Naive B cell (primary cell): Measurements from ENCODE around the gene MN1. TPM values are rescaled to one million over a fixed set of nuclear protein-coding genes. Genes with fewer than 3 reads are reported as not detected.

Experiments used
- ATAC-seq, 2 donors: fragments of 150-1000 bp; cut with Tn5 transposase; 2 replicates each; pipeline ENCODE4 v1.10.0; 2021; ENCODE audit warnings: low read depth in 2 of 2, mild to moderate bottlenecking in 2 of 2, moderate library complexity in 2 of 2
- DNase-seq: peaks from one replicate; pipeline ENCODE4 v3.0.0; 2022
- H3K27ac Mint-ChIP-seq, 6 donors: one replicate each; pipeline ENCODE4 v1.8.0; 2020 to 2022; ENCODE audit warnings: mild to moderate bottlenecking in 6 of 6, mixed read lengths in 6 of 6, moderate library complexity in 5 of 6, inconsistent platforms in 2 of 6
- H3K27me3 Mint-ChIP-seq, 3 donors: one replicate each; pipeline ENCODE4 v1.8.0; 2021 to 2022; ENCODE audit warnings: mixed read lengths in 3 of 3, mild to moderate bottlenecking in 1 of 3
- H3K36me3 Mint-ChIP-seq, 2 donors: one replicate each; pipeline ENCODE4 v1.8.0; 2020 to 2022; ENCODE audit warnings: mixed read lengths in 2 of 2, inconsistent platforms in 1 of 2, mild to moderate bottlenecking in 1 of 2
- H3K4me1 Mint-ChIP-seq, 3 donors: one replicate each; pipeline ENCODE4 v1.8.0; 2020 to 2022; ENCODE audit warnings: mixed read lengths in 3 of 3, inconsistent platforms in 1 of 3, mild to moderate bottlenecking in 1 of 3, moderate library complexity in 1 of 3
- H3K4me3 Mint-ChIP-seq, 8 donors: one replicate each; pipeline ENCODE4 v1.8.0; 2020 to 2022; ENCODE audit warnings: mild to moderate bottlenecking in 8 of 8, mixed read lengths in 8 of 8, moderate library complexity in 8 of 8, inconsistent platforms in 2 of 8
- H3K9me3 Mint-ChIP-seq, 7 donors: one replicate each; pipeline ENCODE4 v1.8.0; 2020 to 2022; ENCODE audit warnings: mixed read lengths in 7 of 7, mild to moderate bottlenecking in 5 of 7, inconsistent platforms in 2 of 7, moderate library complexity in 1 of 7
- polyA plus RNA-seq, 6 donors: library from polyadenylated mRNA; unstranded; fragments of 300-500 nt; fragmentation: Illumina TruSeq; gene quantifications; one replicate each; pipeline ENCODE4 v1.2.3, GENCODE V29; 2021; ENCODE audit warnings: low read depth in 6 of 6

Gene MN1
- not detected for polyA plus RNA-seq

- DNase-seq (peak; percentile 29), ATAC-seq (peak; percentile 56 to 58)
- Mint-ChIP-seq H3K4me3 (peak within 1 kb of the TSS; percentile 83 to 93 (median 90)), H3K9me3 (no peaks in the 10 kb centered on the region), H3K27me3 (peaks cover 27 to 44% (median 43%) of the 10 kb centered on the region in 3 donors), H3K4me1 (peaks cover 13 to 19% (median 16%) of the 10 kb centered on the region in 3 donors), H3K36me3 (no peaks in the 10 kb centered on the region), H3K27ac (no peak within 1 kb of the TSS)
Observed at GRCh38 chr22:27801616-27802345, at the start of gene MN1. TSS of gene MN1 (minus strand) at chr22:27801756. CDS start at chr22:27800543, 1,213 bp downstream.

- H3K4me3 Mint-ChIP-seq = no peak overlapping the region
- H3K4me1 Mint-ChIP-seq = peaks cover 0 to 3% (median 0%) of the 10 kb centered on the region in 3 donors
- peak overlapping the region in 2 of 6 donors; percentile 34 to 47 for H3K27ac Mint-ChIP-seq
- peaks cover 32 to 45% of the 10 kb centered on the region in 2 donors for H3K36me3 Mint-ChIP-seq
- H3K9me3 Mint-ChIP-seq = no peaks in the 10 kb centered on the region
- H3K27me3 Mint-ChIP-seq = no peaks in the 10 kb centered on the region
- ATAC-seq (no peak), DNase-seq (no peak)
Observed at GRCh38 chr22:27850000-27850521, 48.5 kb upstream of the MN1 start.

- no peak overlapping the region for H3K27ac Mint-ChIP-seq
- ATAC-seq (no peak), DNase-seq (no peak)
- no peaks in the 10 kb centered on the region for H3K27me3 Mint-ChIP-seq
- no peak overlapping the region for H3K4me3 Mint-ChIP-seq
- no peaks in the 10 kb centered on the region for H3K9me3 Mint-ChIP-seq
- peaks cover 22 to 35% of the 10 kb centered on the region in 2 donors for H3K36me3 Mint-ChIP-seq
- H3K4me1 Mint-ChIP-seq = peaks cover 0 to 3% (median 0%) of the 10 kb centered on the region in 3 donors
Observed at GRCh38 chr22:27848005-27848404, 46.4 kb upstream of the MN1 start.

- Mint-ChIP-seq H3K27me3 (no peaks in the 10 kb centered on the region), H3K4me1 (peaks cover 0 to 3% (median 0%) of the 10 kb centered on the region in 3 donors), H3K9me3 (no peaks in the 10 kb centered on the region), H3K36me3 (peaks cover 19 to 28% of the 10 kb centered on the region in 2 donors), H3K27ac (no peak overlapping the region), H3K4me3 (no peak overlapping the region)
- ATAC-seq (no peak), DNase-seq (no peak)
Observed at GRCh38 chr22:27846910-27847309, 45.4 kb upstream of the MN1 start.

GRCh38 chr22:27846248-27846757 is 44.7 kb upstream of the MN1 start:
- H3K27ac Mint-ChIP-seq = no peak overlapping the region
- H3K36me3 Mint-ChIP-seq = peaks cover 20 to 29% of the 10 kb centered on the region in 2 donors
- DNase-seq (no peak), ATAC-seq (no peak)
- no peak overlapping the region for H3K4me3 Mint-ChIP-seq
- peaks cover 0 to 3% (median 0%) of the 10 kb centered on the region in 3 donors for H3K4me1 Mint-ChIP-seq
- no peaks in the 10 kb centered on the region for H3K27me3 Mint-ChIP-seq
- no peaks in the 10 kb centered on the region for H3K9me3 Mint-ChIP-seq

GRCh38 chr22:27845644-27846043 is 44.1 kb upstream of the MN1 start:
- H3K27me3 Mint-ChIP-seq = no peaks in the 10 kb centered on the region

GRCh38 chr22:27844656-27845591 is 43.4 kb upstream of the MN1 start:
- DNase-seq (no peak), ATAC-seq (no peak)
- Mint-ChIP-seq H3K4me3 (no peak overlapping the region), H3K36me3 (peaks cover 10 to 27% of the 10 kb centered on the region in 2 donors), H3K4me1 (peaks cover 0 to 3% (median 0%) of the 10 kb centered on the region in 3 donors), H3K9me3 (no peaks in the 10 kb centered on the region), H3K27me3 (no peaks in the 10 kb centered on the region), H3K27ac (peak overlapping the region in 1 of 6 donors; percentile 79)

More at GRCh38 chr22:27845644-27846043, 44.1 kb upstream of the MN1 start:
- peaks cover 0 to 3% (median 0%) of the 10 kb centered on the region in 3 donors for H3K4me1 Mint-ChIP-seq
- H3K36me3 Mint-ChIP-seq = peaks cover 14 to 29% of the 10 kb centered on the region in 2 donors
- H3K27ac Mint-ChIP-seq = peak overlapping the region in 1 of 6 donors; percentile 79
- ATAC-seq (no peak), DNase-seq (no peak)
- H3K4me3 Mint-ChIP-seq = no peak overlapping the region
- no peaks in the 10 kb centered on the region for H3K9me3 Mint-ChIP-seq

- Mint-ChIP-seq H3K27ac (no peak overlapping the region), H3K4me3 (no peak overlapping the region), H3K36me3 (peaks cover 10 to 20% of the 10 kb centered on the region in 2 donors), H3K4me1 (peaks cover 0 to 3% (median 0%) of the 10 kb centered on the region in 3 donors), H3K27me3 (no peaks in the 10 kb centered on the region), H3K9me3 (no peaks in the 10 kb centered on the region)
- no peak for ATAC-seq
- DNase-seq = no peak
Observed at GRCh38 chr22:27844256-27844655, 42.7 kb upstream of the MN1 start.

GRCh38 chr22:27843441-27843840 is 41.9 kb upstream of the MN1 start:
- Mint-ChIP-seq H3K4me3 (no peak overlapping the region), H3K4me1 (no peaks in the 10 kb centered on the region), H3K36me3 (peaks cover 10 to 12% of the 10 kb centered on the region in 2 donors), H3K9me3 (peaks cover 0 to 6% (median 2%) of the 10 kb centered on the region in 7 donors), H3K27ac (no peak overlapping the region), H3K27me3 (no peaks in the 10 kb centered on the region)
- no peak for DNase-seq
- ATAC-seq = no peak

GRCh38 chr22:27842669-27843431 is 41.3 kb upstream of the MN1 start:
- no peak for DNase-seq
- no peak overlapping the region for H3K27ac Mint-ChIP-seq
- ATAC-seq = no peak
- no peaks in the 10 kb centered on the region for H3K27me3 Mint-ChIP-seq
- peaks cover 0 to 12% (median 3%) of the 10 kb centered on the region in 7 donors for H3K9me3 Mint-ChIP-seq
- H3K4me1 Mint-ChIP-seq = no peaks in the 10 kb centered on the region
- H3K4me3 Mint-ChIP-seq = no peak overlapping the region
- H3K36me3 Mint-ChIP-seq = peaks cover 10 to 13% of the 10 kb centered on the region in 2 donors

- DNase-seq = no peak
- peaks cover 0 to 1% (median 0%) of the 10 kb centered on the region in 3 donors for H3K4me1 Mint-ChIP-seq
- H3K27ac Mint-ChIP-seq = peak overlapping the region in 1 of 6 donors; percentile 59
- no peak overlapping the region for H3K4me3 Mint-ChIP-seq
- H3K36me3 Mint-ChIP-seq = peaks cover 10 to 19% of the 10 kb centered on the region in 2 donors
- ATAC-seq = no peak
- no peaks in the 10 kb centered on the region for H3K27me3 Mint-ChIP-seq
- H3K9me3 Mint-ChIP-seq = peaks cover 4 to 18% (median 7%) of the 10 kb centered on the region in 7 donors
Observed at GRCh38 chr22:27842201-27842600, 40.6 kb upstream of the MN1 start.

GRCh38 chr22:27840436-27840835 is 38.9 kb upstream of the MN1 start:
- Mint-ChIP-seq H3K27ac (no peak overlapping the region), H3K4me3 (no peak overlapping the region), H3K9me3 (peaks cover 6 to 21% (median 9%) of the 10 kb centered on the region in 7 donors), H3K4me1 (peaks cover 0 to 5% (median 0%) of the 10 kb centered on the region in 3 donors), H3K27me3 (no peaks in the 10 kb centered on the region), H3K36me3 (peaks cover 14 to 23% of the 10 kb centered on the region in 2 donors)
- no peak for ATAC-seq
- DNase-seq = no peak
